Pons (tissue), 1 donor: Measurements from ENCODE around the gene ZFR.
A peak's percentile ranks its signal among the peaks of the same experiment; 100 is the strongest.
"Not testable (repeated sequence)": the region's sequence is repeated elsewhere in the genome, so short reads cannot be mapped to it uniquely, and the experiment has no call there.

Experiments used
- DNase-seq: peaks from one replicate; pipeline ENCODE4 v3.0.0-alpha.2; 2016; ENCODE audit warnings: low spot score

ZFR gene

DNA sequence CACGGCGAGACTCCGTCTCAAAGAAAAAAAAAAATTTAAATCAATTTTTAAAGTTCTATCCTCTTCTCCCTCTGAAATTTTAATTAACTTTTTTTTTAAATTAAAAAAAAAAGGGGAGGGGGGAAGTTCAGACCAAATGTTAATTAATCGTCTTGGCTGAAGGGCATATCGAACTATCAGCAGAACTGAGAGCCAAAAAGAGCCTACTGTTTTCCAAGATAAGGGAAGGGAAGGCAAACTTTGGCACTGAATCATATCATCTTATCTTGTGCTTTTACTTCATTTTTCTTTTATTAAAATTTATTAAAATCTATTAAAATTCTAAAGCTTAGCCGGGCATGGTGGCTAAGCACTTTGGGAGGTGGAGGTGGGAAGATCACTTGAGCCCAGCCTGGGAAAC, 85.9 kb downstream of the ZFR start:
- no peak for DNase-seq

GRCh38 chr5:32357658-32358057, 86.9 kb downstream of the ZFR start:
- DNase-seq = no peak

DNA sequence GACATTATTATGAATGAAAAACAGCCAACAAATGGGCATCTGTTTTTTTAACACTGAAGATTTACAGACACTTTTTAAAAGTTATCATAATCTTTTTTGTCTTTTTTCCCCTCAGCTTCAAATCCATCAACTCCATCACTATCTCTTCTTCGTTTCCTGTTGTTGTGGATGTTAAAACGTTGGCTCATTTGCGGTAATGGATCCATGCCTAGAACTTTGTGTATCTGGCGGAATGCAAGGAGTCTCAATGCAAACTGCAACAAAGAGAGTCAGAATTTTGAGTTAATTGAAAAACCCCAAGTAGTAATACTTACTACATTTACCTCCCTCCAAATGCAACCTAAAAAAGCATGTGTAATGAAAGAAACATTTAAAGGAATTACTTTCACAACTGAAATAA, 88.9 kb downstream of the ZFR start:
- peak; percentile 7 for DNase-seq

GRCh38 chr5:32353420-32353819, 91.1 kb downstream of the ZFR start:
- DNase-seq = no peak

DNA sequence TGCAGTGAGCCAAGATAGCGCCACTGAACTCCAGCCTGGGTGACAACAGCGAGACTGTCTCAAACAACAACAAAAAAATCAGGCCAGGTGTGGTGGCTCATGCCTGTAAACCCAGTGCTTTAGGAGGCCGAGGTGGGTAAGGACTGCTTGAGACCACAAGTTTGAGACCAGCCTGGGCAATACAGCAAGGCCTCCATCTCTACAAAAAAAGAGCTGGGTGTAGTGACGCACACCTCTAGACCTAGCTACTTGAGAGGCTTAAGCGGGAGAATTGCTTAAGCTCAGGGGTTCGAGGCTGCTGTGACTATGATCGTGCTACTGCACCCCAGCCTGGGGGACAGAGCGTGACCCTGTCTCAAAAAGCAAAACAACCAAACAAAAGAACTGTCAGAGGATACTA, 91.9 kb downstream of the ZFR start:
- no peak for DNase-seq

DNA sequence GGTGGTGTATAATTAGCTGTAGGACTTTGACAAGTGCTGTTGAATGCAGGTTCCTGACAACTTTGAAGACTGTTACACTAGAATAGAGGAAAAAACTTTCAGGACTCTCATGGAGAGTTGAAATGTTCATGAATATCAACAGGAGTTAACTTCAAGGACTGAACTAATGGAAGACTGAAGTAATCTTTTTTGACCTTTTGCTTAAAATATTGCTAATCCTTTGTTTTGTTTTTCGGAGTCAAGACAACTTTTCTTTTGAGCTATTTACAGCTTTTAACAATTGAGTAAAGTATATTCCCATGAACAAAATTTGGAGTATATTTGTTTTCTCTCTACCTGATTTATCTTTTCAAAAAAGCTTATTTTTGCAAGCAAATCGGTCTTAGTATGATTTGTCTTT, 97.7 kb downstream of the ZFR start:
- no peak for DNase-seq

GRCh38 chr5:32343058-32343672, 101.4 kb downstream of the ZFR start:
- no peak for DNase-seq

DNA sequence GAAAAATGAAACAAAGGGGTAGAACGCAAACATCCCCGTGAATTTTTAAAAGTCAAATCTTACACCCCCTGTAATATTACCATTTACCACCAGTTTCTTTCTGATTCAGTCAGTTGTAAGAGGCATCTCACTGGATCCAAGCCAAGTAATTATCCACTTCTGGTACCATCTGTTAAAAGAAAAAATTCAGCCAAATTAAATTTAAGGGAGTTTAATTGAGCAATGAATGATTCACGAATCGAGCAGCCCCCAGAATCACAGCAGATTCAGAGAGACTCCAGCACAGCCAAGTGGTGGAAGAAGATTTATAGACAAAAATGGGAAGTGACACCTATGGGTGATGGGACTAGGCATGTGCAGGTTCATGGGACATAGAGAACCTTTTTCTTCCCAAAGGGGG, 101.9 kb downstream of the ZFR start:
- DNase-seq = no peak

DNA sequence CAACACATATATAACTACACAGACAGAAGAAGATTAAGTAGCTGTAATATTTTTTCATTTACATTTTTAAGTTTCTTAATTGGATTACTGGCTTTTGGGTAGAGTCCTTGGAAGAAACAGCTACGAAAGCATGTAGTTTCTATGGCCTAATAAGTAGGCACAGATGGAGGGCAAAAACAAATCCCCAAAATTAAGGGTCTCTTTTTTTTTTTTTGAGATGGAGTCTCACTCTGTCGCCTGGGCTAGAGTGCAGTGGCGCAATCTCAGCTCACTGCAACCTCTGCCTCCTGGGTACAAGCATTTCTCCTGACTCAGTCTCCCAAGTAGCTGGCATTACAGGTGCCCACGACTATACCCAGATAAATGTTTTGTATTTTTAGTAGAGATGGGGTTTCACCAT, 104.7 kb downstream of the ZFR start:
- no peak for DNase-seq

- DNase-seq = no peak
Measured at GRCh38 chr5:32339198-32339597, 105.3 kb downstream of the ZFR start.

GRCh38 chr5:32332966-32333365, 111.6 kb downstream of the ZFR start:
- no peak for DNase-seq

- DNase-seq = no peak
Measured at GRCh38 chr5:32332361-32332760, 112.2 kb downstream of the ZFR start.

DNA sequence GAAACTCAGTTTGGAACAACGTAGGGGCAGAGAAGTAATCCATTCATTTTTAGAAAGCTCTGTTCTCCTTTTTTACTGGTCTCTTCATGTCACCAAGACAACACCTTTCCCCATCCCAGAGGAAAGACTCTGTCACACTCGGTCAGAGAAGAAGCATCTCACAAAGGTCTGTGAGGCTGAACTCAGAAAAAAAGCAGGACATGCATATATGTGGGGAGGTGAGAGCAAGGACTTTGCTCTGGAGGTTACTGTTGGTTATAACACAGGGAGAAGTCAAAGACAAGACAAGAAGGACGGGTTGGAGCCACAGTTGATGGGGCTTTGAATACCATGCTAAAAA, 112.6 kb downstream of the ZFR start:
- DNase-seq = no peak

DNA sequence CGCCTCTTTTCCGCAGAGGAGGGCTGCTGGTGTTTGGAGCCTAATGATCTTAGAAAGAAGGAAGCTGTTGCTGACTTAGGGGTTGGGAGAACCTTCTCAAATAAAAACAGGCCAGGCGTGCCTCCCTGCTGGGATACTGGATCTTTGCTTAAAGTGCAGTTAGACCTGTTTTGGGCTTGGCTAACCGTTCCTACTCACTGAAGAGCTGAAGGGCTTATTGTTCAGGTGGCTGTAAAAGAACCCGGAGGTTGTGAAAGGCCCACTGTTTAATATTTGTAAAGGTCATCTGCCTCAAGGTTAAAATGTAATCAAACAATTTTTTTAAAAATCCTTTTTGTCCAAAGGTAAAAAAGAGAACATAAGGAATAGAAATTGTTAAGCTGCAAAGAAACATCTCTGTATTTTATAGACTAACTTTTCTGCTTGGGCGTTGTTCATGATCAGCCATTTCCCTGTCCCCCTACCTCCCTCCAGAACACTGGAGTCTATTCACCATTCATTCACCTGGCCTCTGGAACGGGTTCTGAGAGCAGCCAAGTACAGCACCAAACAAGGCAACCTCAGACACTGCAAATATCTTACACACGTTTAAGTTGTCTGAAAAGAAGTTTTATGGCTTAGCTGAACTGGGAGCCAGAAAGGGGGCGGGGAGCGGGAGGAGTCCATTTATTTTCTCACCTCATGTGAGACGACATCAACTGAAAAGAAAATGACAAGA, 113.2 kb downstream of the ZFR start:
- no peak for DNase-seq

- no peak for DNase-seq
Measured at GRCh38 chr5:32330126-32330971, 114.2 kb downstream of the ZFR start.

DNA sequence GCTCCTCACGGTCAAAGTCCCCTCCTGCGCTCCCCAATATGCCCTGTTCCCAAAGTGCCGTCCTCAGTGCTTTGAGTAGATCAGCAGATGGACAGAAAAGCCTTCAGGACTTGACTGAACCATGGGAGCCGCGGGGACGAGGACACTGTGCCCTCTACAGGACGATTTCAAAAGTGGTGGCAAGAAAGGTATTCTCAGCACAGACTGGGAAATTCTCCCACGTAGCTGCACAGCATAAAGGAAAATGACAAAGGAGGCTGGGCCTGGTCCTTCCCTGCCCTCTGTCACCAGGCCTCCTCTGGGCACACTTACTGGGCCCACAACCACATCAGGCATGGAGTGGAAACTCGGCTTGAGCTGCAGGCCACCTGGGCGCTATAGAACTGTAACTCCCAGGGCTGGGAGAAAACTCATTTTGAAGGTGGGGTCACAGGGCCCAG, 115.1 kb downstream of the ZFR start:
- peak; percentile 72 for DNase-seq

GRCh38 chr5:32326216-32326772, 118.2 kb downstream of the ZFR start:
- no peak for DNase-seq

- no peak for DNase-seq
Measured at GRCh38 chr5:32325616-32326015, 118.9 kb downstream of the ZFR start.

DNA sequence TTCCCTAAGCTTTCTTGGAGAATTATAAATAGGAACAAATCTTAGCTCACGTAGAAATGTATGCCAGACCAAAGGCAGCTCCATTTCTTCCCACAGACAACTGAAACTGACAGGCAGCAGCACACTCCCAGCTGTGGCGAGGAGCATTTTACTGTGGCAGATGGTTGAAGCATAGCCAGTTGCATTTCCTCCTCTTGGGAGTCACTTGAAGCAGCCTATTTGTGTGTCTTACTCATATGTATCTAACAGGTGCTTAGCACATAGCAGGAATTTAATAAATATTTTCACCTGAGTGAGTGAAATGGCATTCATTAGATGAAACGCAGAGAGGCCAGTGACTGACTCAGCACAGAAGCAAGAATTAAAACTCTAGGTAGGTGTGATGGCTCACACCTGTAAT, 119.5 kb downstream of the ZFR start:
- DNase-seq = no peak

GRCh38 chr5:32323741-32324140, 120.8 kb downstream of the ZFR start:
- DNase-seq = no peak

DNA sequence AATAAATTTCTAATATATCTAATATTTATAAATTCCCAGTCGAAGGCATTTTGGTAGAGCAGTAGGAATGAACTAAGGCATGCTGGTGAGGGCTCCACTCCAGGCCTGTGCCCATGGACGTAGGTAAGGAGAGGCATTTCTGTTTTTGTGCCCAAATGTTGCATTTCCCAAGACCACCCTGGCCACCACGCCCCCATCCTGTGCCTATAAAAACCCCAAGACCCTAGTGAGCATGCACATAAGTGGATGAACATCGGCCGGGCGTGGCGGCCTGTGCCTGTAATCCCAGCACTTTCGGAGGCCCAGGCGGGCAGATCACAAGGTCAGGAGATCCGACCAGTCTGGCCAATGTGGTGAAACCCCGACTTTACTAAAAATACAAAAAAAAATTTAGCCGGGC, 121.7 kb downstream of the ZFR start:
- DNase-seq = no peak

DNA sequence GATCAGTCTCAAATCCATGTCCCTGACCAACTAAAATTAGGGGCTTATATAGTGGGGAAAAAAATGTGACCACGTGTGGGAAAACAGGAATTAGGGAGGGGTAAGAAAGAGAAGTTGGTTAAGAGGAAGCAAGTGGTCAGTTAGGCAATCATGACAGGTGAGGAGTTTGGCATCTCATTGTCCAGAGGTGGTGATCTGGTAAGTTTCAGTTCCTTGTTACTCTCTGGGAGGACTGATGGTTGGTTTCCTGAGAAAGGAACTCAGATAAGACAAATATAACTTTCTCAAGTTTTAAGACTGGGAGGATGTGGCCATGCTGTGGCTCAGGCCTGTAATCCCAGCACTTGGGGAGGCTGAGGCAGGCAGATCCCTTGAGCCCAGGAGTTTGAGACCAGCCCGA, 122.8 kb downstream of the ZFR start:
- not testable (repeated sequence) for DNase-seq

DNA sequence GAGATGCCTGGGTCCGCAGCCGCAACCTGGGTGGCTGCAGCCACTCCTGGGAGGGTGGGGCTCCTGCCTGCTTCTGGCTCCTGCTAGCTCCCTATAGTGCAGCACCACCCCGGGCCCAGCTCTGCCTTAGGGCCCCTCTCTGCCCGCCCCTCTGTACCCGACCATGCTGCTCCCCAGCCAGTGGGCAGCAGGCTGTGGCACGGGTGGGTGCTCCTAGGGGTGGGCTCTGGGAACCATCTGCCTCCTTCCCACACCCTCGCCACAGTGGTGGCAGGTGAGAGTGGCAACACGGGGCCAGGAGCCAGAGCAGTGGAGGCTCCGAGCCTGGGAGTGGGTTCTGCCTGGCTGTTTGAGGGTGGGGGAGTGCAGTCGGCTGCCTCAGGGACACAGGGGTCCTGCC, 124.0 kb downstream of the ZFR start:
- DNase-seq = no peak
